ENCODE results near the gene NEO1.
A peak's percentile ranks its signal among the peaks of the same experiment; 100 is the strongest.

NEO1 gene

GRCh38 chr15:73127302-73127936 lies 75.2 kb downstream of the NEO1 start:
- peak; percentile 91 for ATAC-seq
- TF ChIP-seq GLIS3 (CRISPR knock-in tag; IDR thresholded peaks at IDR 0.05) (no peak), SNAI2 (CRISPR knock-in tag; IDR thresholded peaks at IDR 0.05) (no peak), ZFP3 (CRISPR knock-in tag; IDR thresholded peaks at IDR 0.05) (no peak), PATZ1 (CRISPR knock-in tag; IDR thresholded peaks at IDR 0.05; ENCODE audit: borderline replicate concordance) (no peak), ZNF565 (CRISPR knock-in tag; conservative IDR thresholded peaks at IDR 0.05; ENCODE audit: low read depth) (no peak), RARB (CRISPR knock-in tag; IDR thresholded peaks at IDR 0.05) (no peak), CSDC2 (CRISPR knock-in tag; IDR thresholded peaks at IDR 0.05) (no peak), ISL1 (CRISPR knock-in tag; IDR thresholded peaks at IDR 0.05) (no peak), PPARA (CRISPR knock-in tag; IDR thresholded peaks at IDR 0.05; ENCODE audit: borderline replicate concordance) (no peak)

GRCh38 chr15:73130830-73131229 lies 78.6 kb downstream of the NEO1 start:
- TF ChIP-seq PATZ1 (CRISPR knock-in tag; IDR thresholded peaks at IDR 0.05; ENCODE audit: borderline replicate concordance), result no peak
- no peak for TF ChIP-seq GLIS3 (CRISPR knock-in tag; IDR thresholded peaks at IDR 0.05)
- no peak for TF ChIP-seq ZFP30 (CRISPR knock-in tag; IDR thresholded peaks at IDR 0.05)
- TF ChIP-seq PPARA (CRISPR knock-in tag; IDR thresholded peaks at IDR 0.05; ENCODE audit: borderline replicate concordance), result no peak
- TF ChIP-seq OSR1 (CRISPR knock-in tag; IDR thresholded peaks at IDR 0.05), result no peak
- TF ChIP-seq TSHZ2 (CRISPR knock-in tag; IDR thresholded peaks at IDR 0.05), result no peak
- no peak for ATAC-seq

GRCh38 chr15:73134196-73134595 lies 81.9 kb downstream of the NEO1 start:
- ATAC-seq, result no peak
- 0 out of 2 replicates have a peak, but pooled peaks have one; percentile 42 for TF ChIP-seq ZFP3 (CRISPR knock-in tag; IDR thresholded peaks at IDR 0.05)
- peak; percentile 83 for TF ChIP-seq ISL1 (CRISPR knock-in tag; IDR thresholded peaks at IDR 0.05)
- no peak for TF ChIP-seq ESRRG (CRISPR knock-in tag; IDR thresholded peaks at IDR 0.05)
- peak; percentile 57; the same call in 1 of the 2 replicates for TF ChIP-seq TSHZ2 (CRISPR knock-in tag; IDR thresholded peaks at IDR 0.05)
- no peak for TF ChIP-seq ZNF565 (CRISPR knock-in tag; conservative IDR thresholded peaks at IDR 0.05; ENCODE audit: low read depth)
- TF ChIP-seq GLIS3 (CRISPR knock-in tag; IDR thresholded peaks at IDR 0.05), result no peak

- TF ChIP-seq POU6F1 (CRISPR knock-in tag; IDR thresholded peaks at IDR 0.05; ENCODE audit: borderline replicate concordance, low read depth) (no peak), GLIS3 (CRISPR knock-in tag; IDR thresholded peaks at IDR 0.05) (no peak), TSHZ2 (CRISPR knock-in tag; IDR thresholded peaks at IDR 0.05) (peak; percentile 30; the same call in 1 of the 2 replicates)
- ATAC-seq, result peak; percentile 67
Observed at GRCh38 chr15:73139041-73139743, 86.9 kb downstream of the NEO1 start.
